Lower lobe of right lung (tissue), 2 donors: ENCODE measurements around the gene FAF1. TPM values are rescaled to one million over a fixed set of nuclear protein-coding genes. Genes with fewer than 3 reads are reported as not detected.

Experiments
- ATAC-seq, 2 donors: fragments of 200-7000 bp; cut with Tn5 transposase; one replicate each; pipeline ENCODE4 v1.9.1; 2020 to 2022; ENCODE audit warnings: mild to moderate bottlenecking in 2 of 2, moderate library complexity in 2 of 2
- DNase-seq: peaks from one replicate; pipeline ENCODE4 v3.0.0-alpha.2; 2020
- H3K27ac ChIP-seq: fragments of 200-600 bp; one replicate; pipeline ENCODE4 v1.8.0; 2022
- H3K27me3 ChIP-seq: fragments of 200-600 bp; one replicate; pipeline ENCODE4 v1.8.0; 2022; ENCODE audit warnings: low read depth
- H3K36me3 ChIP-seq: fragments of 200-600 bp; one replicate; pipeline ENCODE4 v1.8.0; 2022; ENCODE audit warnings: mild to moderate bottlenecking
- H3K4me1 ChIP-seq: fragments of 200-600 bp; one replicate; pipeline ENCODE4 v1.8.0; 2022
- H3K4me3 ChIP-seq: fragments of 200-600 bp; one replicate; pipeline ENCODE4 v1.8.0; 2022; ENCODE audit warnings: mild to moderate bottlenecking
- H3K9me3 ChIP-seq: fragments of 200-600 bp; one replicate; pipeline ENCODE4 v1.8.0; 2022
- intact Hi-C: fragments of 100-400 bp; cut with DNase I; formaldehyde crosslinking; loops from one replicate; pipeline ENCODE4 v1.11.0; 2022
- total RNA-seq: library from RNA; stranded (reverse); fragmentation: NEBNext Ultra II Directional; extraction: Animal tissue kit (Norgen Biotek cat#: 25700); gene quantifications from one replicate; pipeline ENCODE4 v1.2.1, GENCODE V29; 2021
- TF ChIP-seq, protein P1 (sequence below): fragments of 200-600 bp; IDR thresholded peaks from one replicate; pipeline ENCODE4 v1.8.0; 2022; ENCODE audit warnings: antibody characterized with exemption, mild to moderate bottlenecking
- donor health status: DM: no; HTN: yes; CAD: no; lungs with severe emphysema.

The FAF1 gene
- total RNA-seq, 1 donor from 2014 or later = 45.0 TPM

DNA sequence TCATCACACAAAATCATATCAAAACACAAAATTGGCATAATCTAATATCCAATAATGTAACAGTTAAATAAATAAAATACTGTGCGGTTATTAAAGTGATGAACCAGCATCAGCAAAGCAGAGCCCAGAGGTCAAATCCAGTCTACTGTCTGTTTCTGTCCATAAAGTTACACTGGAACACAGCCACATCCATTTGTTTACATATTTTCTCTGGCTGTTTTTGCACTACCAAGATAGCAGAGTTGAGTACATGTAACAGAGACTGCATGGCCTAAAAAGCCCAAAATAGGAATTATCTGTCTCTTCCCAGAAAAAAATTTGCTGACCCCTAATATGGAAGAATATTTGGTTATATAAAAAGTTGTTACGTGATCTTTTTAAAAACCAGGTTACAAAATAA lies 294.7 kb downstream of the FAF1 start:
- TF ChIP-seq, protein P1, sequence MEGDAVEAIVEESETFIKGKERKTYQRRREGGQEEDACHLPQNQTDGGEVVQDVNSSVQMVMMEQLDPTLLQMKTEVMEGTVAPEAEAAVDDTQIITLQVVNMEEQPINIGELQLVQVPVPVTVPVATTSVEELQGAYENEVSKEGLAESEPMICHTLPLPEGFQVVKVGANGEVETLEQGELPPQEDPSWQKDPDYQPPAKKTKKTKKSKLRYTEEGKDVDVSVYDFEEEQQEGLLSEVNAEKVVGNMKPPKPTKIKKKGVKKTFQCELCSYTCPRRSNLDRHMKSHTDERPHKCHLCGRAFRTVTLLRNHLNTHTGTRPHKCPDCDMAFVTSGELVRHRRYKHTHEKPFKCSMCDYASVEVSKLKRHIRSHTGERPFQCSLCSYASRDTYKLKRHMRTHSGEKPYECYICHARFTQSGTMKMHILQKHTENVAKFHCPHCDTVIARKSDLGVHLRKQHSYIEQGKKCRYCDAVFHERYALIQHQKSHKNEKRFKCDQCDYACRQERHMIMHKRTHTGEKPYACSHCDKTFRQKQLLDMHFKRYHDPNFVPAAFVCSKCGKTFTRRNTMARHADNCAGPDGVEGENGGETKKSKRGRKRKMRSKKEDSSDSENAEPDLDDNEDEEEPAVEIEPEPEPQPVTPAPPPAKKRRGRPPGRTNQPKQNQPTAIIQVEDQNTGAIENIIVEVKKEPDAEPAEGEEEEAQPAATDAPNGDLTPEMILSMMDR = no peak
- intact Hi-C loops = no loop called here
- H3K36me3 ChIP-seq = no peaks in the 10 kb centered on the region
- no peaks in the 10 kb centered on the region for H3K27me3 ChIP-seq
- H3K27ac ChIP-seq = no peak overlapping the region
- DNase-seq (no peak), ATAC-seq (peak in 1 of 2 donors; percentile 37)
- peaks cover 24% of the 10 kb centered on the region for H3K4me1 ChIP-seq
- H3K4me3 ChIP-seq = no peak overlapping the region
- H3K9me3 ChIP-seq = no peaks in the 10 kb centered on the region

GRCh38 chr1:50661626-50662025 lies 298.4 kb downstream of the FAF1 start:
- Histone ChIP-seq H3K4me3 (no peak overlapping the region), H3K27ac (no peak overlapping the region), H3K27me3 (no peaks in the 10 kb centered on the region), H3K36me3 (no peaks in the 10 kb centered on the region), H3K4me1 (peaks cover 8% of the 10 kb centered on the region), H3K9me3 (no peaks in the 10 kb centered on the region)
- intact Hi-C loops = no loop called here
- DNase-seq = no peak
- TF ChIP-seq, protein P1 = no peak
- peak in 1 of 2 donors; percentile 63 for ATAC-seq

- TF ChIP-seq, protein P1 = no peak
- Histone ChIP-seq H3K4me1 (no peaks in the 10 kb centered on the region), H3K27ac (no peak overlapping the region), H3K4me3 (no peak overlapping the region), H3K9me3 (no peaks in the 10 kb centered on the region), H3K27me3 (no peaks in the 10 kb centered on the region), H3K36me3 (no peaks in the 10 kb centered on the region)
- no peak for DNase-seq
- intact Hi-C loops = no loop called here
- ATAC-seq = peak; percentile 79 to 96
Measured at GRCh38 chr1:50659107-50659662, 300.9 kb downstream of the FAF1 start.

- no peaks in the 10 kb centered on the region for H3K36me3 ChIP-seq
- no peaks in the 10 kb centered on the region for H3K4me1 ChIP-seq
- H3K4me3 ChIP-seq = no peak overlapping the region
- ATAC-seq (peak in 1 of 2 donors; percentile 48), DNase-seq (no peak)
- H3K9me3 ChIP-seq = no peaks in the 10 kb centered on the region
- H3K27me3 ChIP-seq = no peaks in the 10 kb centered on the region
- TF ChIP-seq, protein P1 = no peak
- H3K27ac ChIP-seq = no peak overlapping the region
- intact Hi-C loops = no loop called here
Measured at GRCh38 chr1:50658459-50659076, 301.5 kb downstream of the FAF1 start.

DNA sequence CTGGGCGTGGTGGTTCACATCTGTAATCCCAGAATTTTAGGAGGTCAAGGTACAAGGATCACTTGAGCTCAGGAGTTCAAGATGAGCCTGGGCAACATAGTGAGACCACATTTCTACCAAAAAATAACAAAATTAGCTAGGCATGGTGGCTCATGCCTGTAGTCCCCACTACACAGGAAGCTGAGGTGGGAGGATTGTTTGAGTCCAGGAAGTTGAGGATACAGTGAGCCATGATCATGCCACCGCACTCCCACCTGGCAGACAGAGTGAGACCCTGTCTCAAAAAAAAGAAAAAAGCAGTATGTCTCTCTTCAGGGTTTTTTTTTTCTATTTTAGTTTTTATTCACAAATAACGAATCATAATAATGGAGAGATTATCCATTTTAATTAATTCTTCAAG lies 303.1 kb downstream of the FAF1 start:
- H3K4me1 ChIP-seq = no peaks in the 10 kb centered on the region
- TF ChIP-seq, protein P1 = no peak
- no peaks in the 10 kb centered on the region for H3K27me3 ChIP-seq
- H3K27ac ChIP-seq = no peak overlapping the region
- DNase-seq (no peak), ATAC-seq (no peak)
- no peaks in the 10 kb centered on the region for H3K36me3 ChIP-seq
- H3K4me3 ChIP-seq = no peak overlapping the region
- H3K9me3 ChIP-seq = no peaks in the 10 kb centered on the region
- intact Hi-C loops = no loop called here
